Common myeloid progenitor, CD34-positive (primary cell): ENCODE data around the gene EFCAB12.

Experiments
- CTCF ChIA-PET: fragments of 350-600 bp; sonication (Branson Sonifier 250); formaldehyde crosslinking; loops from one replicate; lab custom pipeline; 2021; ENCODE audit warnings: antibody characterized with exemption; lab: Charles Lee
- POLR2A ChIA-PET: fragments of 350-600 bp; sonication (Branson Sonifier 250); formaldehyde crosslinking; loops from one replicate; lab custom pipeline; 2021; ENCODE audit warnings: antibody characterized with exemption; lab: Charles Lee
- DNase-seq, 3 donors: peaks; one replicate each; pipeline versions ENCODE4 v3.0.0 to v3.0.0-alpha.2; 2013
- H3K27ac ChIP-seq, 2 experiments: 1 replicate in 1 of 2; 2 replicates in 1 of 2; pipeline ENCODE4 v1.7.0; 2013; ENCODE audit warnings: inconsistent platforms in 2 of 2, low read length in 2 of 2, mild to moderate bottlenecking in 2 of 2, low read depth in 1 of 2, moderate library complexity in 1 of 2; ENCODE audit not compliant: severe bottlenecking in 2 of 2, insufficient read depth in 1 of 2, poor library complexity in 1 of 2
- H3K27me3 ChIP-seq, 5 experiments: replicated peaks in 2 of 5; 1 replicate in 3 of 5; 2 replicates in 2 of 5; pipeline versions ENCODE4 v1.6.1 to v1.7.0; 2013; ENCODE audit warnings: low read length in 4 of 5, mild to moderate bottlenecking in 2 of 5, moderate library complexity in 2 of 5, inconsistent platforms in 1 of 5; ENCODE audit not compliant: insufficient read depth in 5 of 5, control insufficient read depth in 4 of 5
- H3K36me3 ChIP-seq, 4 experiments: 1 replicate in 2 of 4; 2 replicates in 2 of 4; pipeline versions ENCODE4 v1.6.1 to v1.7.0; 2013; ENCODE audit warnings: low read length in 3 of 4, control low read depth in 1 of 4, mild to moderate bottlenecking in 1 of 4; ENCODE audit not compliant: control insufficient read depth in 4 of 4, insufficient read depth in 4 of 4
- H3K4me1 ChIP-seq, 4 experiments: 1 replicate in 3 of 4; 2 replicates in 1 of 4; pipeline versions ENCODE4 v1.6.1 to v1.7.1; 2013; ENCODE audit warnings: low read length in 3 of 4, mild to moderate bottlenecking in 3 of 4, control low read depth in 1 of 4, inconsistent platforms in 1 of 4, moderate library complexity in 1 of 4; ENCODE audit not compliant: control insufficient read depth in 4 of 4, insufficient read depth in 4 of 4; ENCODE audit errors: control extremely low read depth in 1 of 4
- H3K4me3 ChIP-seq, 7 experiments: 1 replicate in 4 of 7; 2 replicates in 3 of 7; pipeline versions ENCODE4 v1.5.1 to v1.7.0; 2013; ENCODE audit warnings: mild to moderate bottlenecking in 7 of 7, low read length in 6 of 7, moderate library complexity in 6 of 7, inconsistent platforms in 2 of 7, low read depth in 2 of 7, control low read depth in 1 of 7; ENCODE audit not compliant: insufficient read depth in 4 of 7, control insufficient read depth in 1 of 7; ENCODE audit errors: extremely low read depth in 1 of 7
- H3K9me3 ChIP-seq, 5 experiments: 1 replicate in 4 of 5; 2 replicates in 1 of 5; pipeline versions ENCODE4 v1.6.1 to v1.7.1; 2013; ENCODE audit warnings: low read length in 4 of 5, mild to moderate bottlenecking in 2 of 5, inconsistent platforms in 1 of 5, low read depth in 1 of 5, moderate library complexity in 1 of 5; ENCODE audit not compliant: control insufficient read depth in 4 of 5, insufficient read depth in 2 of 5; ENCODE audit errors: control extremely low read depth in 1 of 5
- WGBS: methylation state at CpG from one replicate; pipeline ENCODE4 v1.1.5; 2013; ENCODE audit not compliant: insufficient coverage; 5-methylcytosine and 5-hydroxymethylcytosine counted together

EFCAB12 gene

DNA sequence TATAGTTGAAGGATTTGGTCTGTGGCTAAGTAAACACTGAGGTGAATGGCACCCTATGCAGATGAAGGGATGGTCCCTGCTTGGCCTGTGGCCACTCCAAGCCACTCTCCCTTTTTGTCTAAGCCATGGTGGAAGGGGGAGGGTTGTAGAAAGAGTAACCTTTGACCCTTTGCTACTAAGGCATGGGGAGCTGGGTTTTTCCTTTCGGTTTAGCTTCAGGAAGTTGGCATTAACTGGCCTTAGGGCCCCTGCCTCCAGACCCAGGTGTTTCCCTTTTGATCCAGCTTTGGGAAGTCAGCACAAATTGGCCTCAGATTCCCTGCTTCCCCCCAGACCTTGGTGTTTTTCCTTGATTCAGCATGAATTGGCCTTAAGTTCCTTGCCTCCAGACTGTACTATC lies 49.5 kb downstream of the EFCAB12 start:
- no peak for DNase-seq
- H3K36me3 ChIP-seq, result peaks cover 0 to 4% (median 0%) of the 10 kb centered on the region in 4 experiments
- H3K4me1 ChIP-seq, result peaks cover 0 to 8% (median 2%) of the 10 kb centered on the region in 4 experiments
- peaks cover 0 to 20% (median 9%) of the 10 kb centered on the region in 5 experiments for H3K9me3 ChIP-seq
- no peaks in the 10 kb centered on the region for H3K27me3 ChIP-seq
- no peak overlapping the region for H3K4me3 ChIP-seq
- ChIA-PET POLR2A (interaction anchor here (0.5 kb wide), 1 partner anchor 16 kb away, joined by 3 read pairs; no protein-coding TSS in a partner anchor), CTCF (interaction anchor here (1.4 kb wide), 1 partner anchor 36 kb away, joined by 3 read pairs; no protein-coding TSS in a partner anchor)
- 21% methylated on average over 1 of the region's 1 CpG for WGBS
- H3K27ac ChIP-seq, result no peak overlapping the region

DNA sequence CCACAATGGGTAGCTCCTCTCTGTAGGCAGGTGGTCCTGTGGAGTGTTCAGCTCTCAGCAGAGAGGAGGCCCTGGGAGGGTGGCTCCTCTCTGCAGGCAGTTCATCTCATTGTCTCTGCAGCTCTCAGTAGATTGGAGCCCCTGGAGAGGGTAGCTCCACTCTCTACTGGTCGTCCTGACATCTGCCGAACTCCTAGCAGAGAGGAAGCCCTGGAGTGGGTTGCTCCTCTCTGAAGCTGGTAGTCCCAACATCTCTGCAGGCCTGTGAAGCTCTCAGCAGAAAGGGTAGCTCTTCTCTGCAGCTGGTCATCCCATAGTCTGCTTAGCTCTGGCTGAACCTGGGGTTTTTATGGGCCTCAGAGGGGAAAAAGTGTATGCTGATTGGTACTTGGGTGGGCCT lies 50.8 kb downstream of the EFCAB12 start:
- H3K27me3 ChIP-seq, result no peaks in the 10 kb centered on the region
- no peak for DNase-seq
- H3K27ac ChIP-seq, result no peak overlapping the region
- POLR2A ChIA-PET, result no interaction called here
- CTCF ChIA-PET, result interaction anchor here (0.6 to 1.5 kb wide), 5 partner anchors 19 to 241 kb away, joined by 3 to 4 read pairs (median 3); no protein-coding TSS in a partner anchor
- 100% methylated on average over 2 of the region's 2 CpGs for WGBS
- peaks cover 0 to 4% (median 0%) of the 10 kb centered on the region in 4 experiments for H3K36me3 ChIP-seq
- peaks cover 0 to 20% (median 9%) of the 10 kb centered on the region in 5 experiments for H3K9me3 ChIP-seq
- peaks cover 0 to 8% (median 2%) of the 10 kb centered on the region in 4 experiments for H3K4me1 ChIP-seq
- no peak overlapping the region for H3K4me3 ChIP-seq

DNA sequence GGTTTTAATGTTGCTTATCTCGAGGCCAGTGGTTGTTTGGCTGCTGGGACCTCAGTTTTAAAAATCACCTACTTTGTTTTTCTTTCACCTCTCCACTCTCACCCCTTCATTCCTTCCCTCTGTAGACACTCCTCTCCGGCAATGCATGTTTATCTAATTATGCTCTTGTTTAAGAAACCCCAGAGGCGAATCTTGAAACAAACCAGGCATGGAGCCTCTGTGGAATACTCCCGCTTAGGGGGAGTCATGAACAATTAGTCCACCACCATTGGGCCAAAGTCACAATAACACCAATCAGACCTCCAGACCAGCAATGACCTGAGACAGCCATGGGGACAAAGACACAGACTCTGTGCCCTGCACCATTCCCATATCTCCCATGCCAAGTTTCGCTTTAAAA lies 53.3 kb downstream of the EFCAB12 start:
- no peak for DNase-seq
- no peak overlapping the region for H3K4me3 ChIP-seq
- ChIA-PET CTCF (interaction anchor here (1.2 kb wide), 1 partner anchor 9 kb away, joined by 4 read pairs; no protein-coding TSS in a partner anchor), POLR2A (no interaction called here)
- H3K4me1 ChIP-seq, result peaks cover 0 to 8% (median 2%) of the 10 kb centered on the region in 4 experiments
- H3K36me3 ChIP-seq, result peaks cover 0 to 2% (median 0%) of the 10 kb centered on the region in 4 experiments
- peaks cover 0 to 17% (median 9%) of the 10 kb centered on the region in 5 experiments for H3K9me3 ChIP-seq
- 100% methylated on average over 4 of the region's 5 CpGs for WGBS
- no peak overlapping the region for H3K27ac ChIP-seq
- H3K27me3 ChIP-seq, result no peaks in the 10 kb centered on the region

DNA sequence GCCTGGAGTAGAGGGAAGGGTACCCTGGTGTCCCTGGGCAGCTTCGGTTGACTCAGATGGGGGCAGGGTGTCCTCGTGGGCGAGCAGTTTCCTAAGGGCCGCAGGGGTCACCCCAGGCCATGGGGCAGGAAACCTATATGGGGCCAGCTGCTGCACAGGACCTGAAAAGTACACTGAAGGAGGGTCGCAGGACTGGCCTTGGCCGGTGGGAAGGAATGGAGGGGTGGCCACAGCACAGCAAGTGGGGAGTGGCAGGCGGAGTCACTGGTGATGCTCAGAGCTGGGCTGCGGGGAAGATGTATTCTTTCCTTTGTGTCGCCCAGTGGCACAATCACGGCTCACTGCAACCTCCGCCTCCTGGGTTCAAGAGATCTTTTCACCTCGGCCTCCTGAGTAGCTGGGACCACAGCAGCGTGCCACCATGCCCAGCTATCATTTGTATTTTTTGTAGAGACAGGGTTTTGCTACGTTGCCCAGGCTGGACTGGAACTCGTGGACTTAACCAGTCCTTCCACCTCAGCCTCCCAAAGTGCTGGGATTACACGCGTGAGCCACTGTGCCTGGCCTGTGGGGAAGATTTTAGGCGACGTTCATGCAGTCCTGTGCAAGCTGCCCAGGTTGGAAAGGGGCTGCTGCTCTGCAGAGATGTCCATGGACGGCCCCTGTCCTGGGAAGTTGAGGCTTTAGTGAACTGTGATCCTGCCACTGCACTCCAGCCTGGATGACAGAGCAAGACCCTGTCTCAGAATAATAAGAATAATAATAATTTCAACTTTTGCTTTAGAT lies 57.2 kb downstream of the EFCAB12 start:
- no peak overlapping the region for H3K27ac ChIP-seq
- DNase-seq, result no peak
- H3K9me3 ChIP-seq, result no peaks in the 10 kb centered on the region
- H3K27me3 ChIP-seq, result no peaks in the 10 kb centered on the region
- no peaks in the 10 kb centered on the region for H3K36me3 ChIP-seq
- WGBS, result 95% methylated on average over 20 of the region's 20 CpGs
- ChIA-PET POLR2A (no interaction called here), CTCF (interaction anchor here (1.8 kb wide), 1 partner anchor 12 kb away, joined by 5 read pairs; no protein-coding TSS in a partner anchor)
- H3K4me1 ChIP-seq, result no peaks in the 10 kb centered on the region
- H3K4me3 ChIP-seq, result no peak overlapping the region

DNA sequence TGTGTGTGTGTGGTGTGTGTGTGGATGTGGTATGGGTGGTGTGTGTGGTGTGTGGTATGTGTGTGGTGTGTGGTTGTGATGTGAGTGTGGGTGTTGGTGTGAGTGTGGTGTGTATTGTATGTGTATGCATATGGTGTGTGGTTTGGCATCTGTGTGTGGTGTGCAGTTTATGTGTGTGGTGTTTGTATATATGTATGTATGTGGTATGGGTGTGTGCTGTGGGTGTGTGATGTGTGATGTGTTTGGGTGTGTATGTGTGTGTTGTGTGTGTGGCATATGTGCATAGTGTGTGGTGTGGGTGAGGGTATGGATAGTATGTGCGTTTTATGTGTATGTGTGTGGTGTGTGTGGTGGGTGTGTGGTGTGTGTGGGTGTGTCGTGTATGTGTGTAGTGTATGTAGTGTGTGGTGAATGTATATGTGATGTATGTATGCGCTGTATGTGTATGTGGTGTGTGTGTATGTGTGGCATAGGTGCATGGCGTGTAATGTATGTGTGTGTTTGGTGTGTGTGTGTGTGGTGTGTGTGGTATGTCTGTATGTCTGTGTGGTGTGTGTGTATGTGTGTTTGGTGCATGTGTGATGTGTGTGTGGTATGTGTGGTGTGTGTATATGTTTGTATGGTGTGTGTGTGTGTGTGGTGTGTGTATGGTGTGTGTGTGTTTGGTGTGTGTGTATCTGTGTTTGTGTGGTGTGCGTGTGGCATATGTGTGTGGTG lies 58.0 kb downstream of the EFCAB12 start:
- POLR2A ChIA-PET, result no interaction called here
- CTCF ChIA-PET, result no interaction called here
- Histone ChIP-seq H3K27me3 (no peaks in the 10 kb centered on the region), H3K9me3 (peaks cover 0 to 4% (median 0%) of the 10 kb centered on the region in 5 experiments), H3K27ac (no peak overlapping the region), H3K4me3 (no peak overlapping the region), H3K4me1 (peaks cover 0 to 3% (median 0%) of the 10 kb centered on the region in 4 experiments), H3K36me3 (no peaks in the 10 kb centered on the region)
- DNase-seq, result peak in 1 of 3 donors; percentile 19
- 97% methylated on average over 4 of the region's 5 CpGs for WGBS

DNA sequence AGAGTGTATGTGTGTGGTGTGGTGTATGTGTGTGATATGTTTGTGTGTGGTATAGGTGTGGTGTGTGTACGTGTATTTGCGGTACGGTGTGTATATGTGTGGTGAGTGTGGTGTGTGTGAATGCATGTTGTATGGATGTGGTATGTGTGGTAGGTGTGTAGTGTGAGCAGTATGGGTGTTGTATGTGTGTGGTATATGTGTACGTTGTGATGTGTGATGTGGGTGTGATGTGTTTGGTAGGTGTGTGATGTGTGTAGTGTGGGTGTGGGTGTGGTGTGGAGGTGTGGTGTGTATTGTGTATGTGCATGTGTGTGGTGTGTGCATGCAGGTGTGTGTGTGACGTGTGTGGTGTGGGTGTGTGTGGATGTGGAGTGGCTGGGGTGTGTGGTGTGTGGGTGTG lies 58.7 kb downstream of the EFCAB12 start:
- Histone ChIP-seq H3K27me3 (no peaks in the 10 kb centered on the region), H3K9me3 (peaks cover 0 to 5% (median 2%) of the 10 kb centered on the region in 5 experiments)

More for the DNA sequence above, 58.7 kb downstream of the EFCAB12 start:
- Histone ChIP-seq H3K4me1 (peaks cover 0 to 8% (median 2%) of the 10 kb centered on the region in 4 experiments), H3K4me3 (no peak overlapping the region), H3K27ac (no peak overlapping the region), H3K36me3 (no peaks in the 10 kb centered on the region)
- CTCF ChIA-PET, result no interaction called here
- no peak for DNase-seq
- 100% methylated on average over 4 of the region's 5 CpGs for WGBS
- POLR2A ChIA-PET, result no interaction called here
